ENCODE data around the gene USP10. TPM values are rescaled to one million over a fixed set of nuclear protein-coding genes. Genes with fewer than 3 reads are reported as not detected.

The USP10 gene
- total RNA-seq, 1 donor from 2014 or later, result 62.7 TPM

- H3K27ac ChIP-seq, result no peak overlapping the region
- DNase-seq (no peak), ATAC-seq (no peak)
- intact Hi-C loops (cut with DNase I), result loop anchor here (5.0 to 10.0 kb wide), 2 partner anchors 50 to 212 kb away; no protein-coding TSS in a partner anchor
- no peaks in the 10 kb centered on the region for H3K27me3 ChIP-seq (ENCODE audit: low read depth)
- no peaks in the 10 kb centered on the region for H3K9me3 ChIP-seq
- peaks cover 57% of the 10 kb centered on the region for H3K4me1 ChIP-seq
- H3K36me3 ChIP-seq, result peaks cover 3% of the 10 kb centered on the region
- H3K4me3 ChIP-seq, result no peak overlapping the region
- TF ChIP-seq, protein P1, sequence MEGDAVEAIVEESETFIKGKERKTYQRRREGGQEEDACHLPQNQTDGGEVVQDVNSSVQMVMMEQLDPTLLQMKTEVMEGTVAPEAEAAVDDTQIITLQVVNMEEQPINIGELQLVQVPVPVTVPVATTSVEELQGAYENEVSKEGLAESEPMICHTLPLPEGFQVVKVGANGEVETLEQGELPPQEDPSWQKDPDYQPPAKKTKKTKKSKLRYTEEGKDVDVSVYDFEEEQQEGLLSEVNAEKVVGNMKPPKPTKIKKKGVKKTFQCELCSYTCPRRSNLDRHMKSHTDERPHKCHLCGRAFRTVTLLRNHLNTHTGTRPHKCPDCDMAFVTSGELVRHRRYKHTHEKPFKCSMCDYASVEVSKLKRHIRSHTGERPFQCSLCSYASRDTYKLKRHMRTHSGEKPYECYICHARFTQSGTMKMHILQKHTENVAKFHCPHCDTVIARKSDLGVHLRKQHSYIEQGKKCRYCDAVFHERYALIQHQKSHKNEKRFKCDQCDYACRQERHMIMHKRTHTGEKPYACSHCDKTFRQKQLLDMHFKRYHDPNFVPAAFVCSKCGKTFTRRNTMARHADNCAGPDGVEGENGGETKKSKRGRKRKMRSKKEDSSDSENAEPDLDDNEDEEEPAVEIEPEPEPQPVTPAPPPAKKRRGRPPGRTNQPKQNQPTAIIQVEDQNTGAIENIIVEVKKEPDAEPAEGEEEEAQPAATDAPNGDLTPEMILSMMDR (IDR thresholded peaks at IDR 0.05), result no peak
Observed at GRCh38 chr16:84724606-84725309, 25.0 kb downstream of the USP10 start.

GRCh38 chr16:84725481-84726078 is 25.8 kb downstream of the USP10 start:
- no peak for ATAC-seq
- H3K27ac ChIP-seq, result no peak overlapping the region
- no peaks in the 10 kb centered on the region for H3K27me3 ChIP-seq (ENCODE audit: low read depth)
- H3K4me1 ChIP-seq, result peaks cover 59% of the 10 kb centered on the region
- no peaks in the 10 kb centered on the region for H3K9me3 ChIP-seq
- H3K36me3 ChIP-seq, result peaks cover 3% of the 10 kb centered on the region
- H3K4me3 ChIP-seq, result no peak overlapping the region
- no peak for DNase-seq
- intact Hi-C loops (cut with DNase I), result loop anchor here (5.0 to 10.0 kb wide), 2 partner anchors 51 to 213 kb away; no protein-coding TSS in a partner anchor
- TF ChIP-seq, protein P1 (IDR thresholded peaks at IDR 0.05), result no peak

- ATAC-seq (peak; percentile 86 to 94), DNase-seq (peak; percentile 93)
- Histone ChIP-seq H3K9me3 (no peaks in the 10 kb centered on the region), H3K4me1 (peaks cover 65% of the 10 kb centered on the region), H3K4me3 (peak overlapping the region; percentile 21), H3K27ac (no peak overlapping the region), H3K36me3 (peaks cover 3% of the 10 kb centered on the region), H3K27me3 (ENCODE audit: low read depth) (no peaks in the 10 kb centered on the region)
- intact Hi-C loops (cut with DNase I), result loop anchor here (5.0 to 10.0 kb wide), 2 partner anchors 51 to 214 kb away; no protein-coding TSS in a partner anchor
- TF ChIP-seq, protein P1 (IDR thresholded peaks at IDR 0.05), result peak; percentile 96
Observed at GRCh38 chr16:84726079-84726668, 26.4 kb downstream of the USP10 start.

DNA sequence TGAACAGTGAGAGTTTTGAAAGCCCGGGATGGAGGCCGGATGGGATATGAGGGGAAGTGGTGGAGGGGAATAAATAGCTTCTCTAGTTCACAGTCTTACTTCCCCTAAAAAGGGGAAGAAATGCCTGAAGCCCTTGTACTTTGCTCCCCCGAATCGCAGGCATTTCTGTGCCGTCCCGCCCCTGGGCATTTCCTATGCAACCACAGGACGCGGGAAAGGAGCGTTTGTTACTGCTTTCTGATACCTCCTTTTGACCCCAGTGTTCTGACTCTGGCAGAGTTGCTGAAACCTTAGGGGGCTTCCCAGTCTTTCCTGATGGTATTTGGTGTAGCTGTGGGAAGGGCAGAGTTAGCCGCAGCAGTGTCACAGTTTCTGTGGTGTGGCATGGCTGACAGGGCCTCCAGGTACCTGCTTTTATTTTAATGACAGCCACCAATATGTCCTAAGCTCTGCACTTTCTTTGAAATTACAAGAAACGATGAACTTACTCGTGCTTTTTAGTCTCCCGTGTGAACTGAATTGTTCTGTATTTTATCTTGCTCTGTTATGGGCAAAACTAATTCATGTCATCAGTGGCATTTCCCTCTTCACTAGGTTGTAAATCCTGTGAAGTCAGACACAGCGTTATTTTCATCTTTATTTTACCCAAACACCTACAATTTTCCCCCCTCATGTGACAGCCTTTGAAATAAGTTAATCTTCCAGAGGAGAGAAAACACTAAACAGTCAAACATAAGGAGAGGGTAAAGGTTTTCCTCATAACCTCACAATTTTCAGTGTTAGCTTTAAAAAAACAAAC is 27.1 kb downstream of the USP10 start:
- H3K4me1 ChIP-seq, result peaks cover 66% of the 10 kb centered on the region
- peak; percentile 52 to 83 for ATAC-seq

More for the DNA sequence above, 27.1 kb downstream of the USP10 start:
- peak; percentile 54 for DNase-seq
- no peaks in the 10 kb centered on the region for H3K27me3 ChIP-seq (ENCODE audit: low read depth)
- H3K36me3 ChIP-seq, result peaks cover under 1% of the 10 kb centered on the region
- H3K27ac ChIP-seq, result no peak overlapping the region
- TF ChIP-seq, protein P1 (IDR thresholded peaks at IDR 0.05), result no peak
- H3K4me3 ChIP-seq, result peak overlapping the region; percentile 21
- no peaks in the 10 kb centered on the region for H3K9me3 ChIP-seq
- intact Hi-C loops (cut with DNase I), result loop anchor here (5.0 to 10.0 kb wide), 2 partner anchors 52 to 215 kb away; no protein-coding TSS in a partner anchor
